ENCODE data around the gene KBTBD8. TPM values are rescaled to one million over a fixed set of nuclear protein-coding genes. Genes with fewer than 3 reads are reported as not detected.

KBTBD8 gene
- total RNA-seq, 1 donor from 2014 or later = 8.6 TPM

DNA sequence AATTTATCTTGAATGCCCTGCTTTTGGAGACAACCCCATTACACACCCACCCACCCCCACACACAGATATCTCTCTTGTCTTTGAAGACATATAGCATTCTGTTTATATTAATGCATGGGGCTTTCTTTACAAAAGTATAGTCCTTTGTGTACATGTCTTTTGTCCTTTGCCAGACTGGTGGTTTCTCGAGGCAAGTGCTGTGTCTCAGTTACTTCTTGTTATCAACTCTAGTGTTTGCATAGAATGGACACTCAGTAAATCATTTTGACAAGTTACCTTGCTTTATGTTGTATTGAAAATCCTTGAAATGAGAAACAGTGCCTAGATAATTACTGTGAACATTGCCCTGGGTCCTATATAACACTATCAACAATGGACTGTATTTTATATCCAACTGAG is 33.9 kb downstream of the KBTBD8 start:
- Mint-ChIP-seq H3K27me3 (ENCODE audit: unreplicated experiment) (peaks cover 2% of the 10 kb centered on the region), H3K4me3 (ENCODE audit: unreplicated experiment) (no peak overlapping the region), H3K9me3 (ENCODE audit: unreplicated experiment) (no peaks in the 10 kb centered on the region), H3K36me3 (ENCODE audit: unreplicated experiment) (no peaks in the 10 kb centered on the region), H3K4me1 (ENCODE audit: low read depth, unreplicated experiment) (no peaks in the 10 kb centered on the region), H3K27ac (ENCODE audit: unreplicated experiment) (no peak overlapping the region)
- DNase-seq = no peak
- no peak for TF ChIP-seq CTCF (IDR thresholded peaks at IDR 0.05; ENCODE audit: partially characterized antibody, unreplicated experiment)

GRCh38 chr3:67033079-67033478 is 35.0 kb downstream of the KBTBD8 start:
- no peaks in the 10 kb centered on the region for H3K4me1 Mint-ChIP-seq (ENCODE audit: low read depth, unreplicated experiment)
- H3K36me3 Mint-ChIP-seq (ENCODE audit: unreplicated experiment) = no peaks in the 10 kb centered on the region
- TF ChIP-seq CTCF (IDR thresholded peaks at IDR 0.05; ENCODE audit: partially characterized antibody, unreplicated experiment) = no peak
- H3K4me3 Mint-ChIP-seq (ENCODE audit: unreplicated experiment) = no peak overlapping the region
- peaks cover 2% of the 10 kb centered on the region for H3K27me3 Mint-ChIP-seq (ENCODE audit: unreplicated experiment)
- no peak overlapping the region for H3K27ac Mint-ChIP-seq (ENCODE audit: unreplicated experiment)
- no peak for DNase-seq
- no peaks in the 10 kb centered on the region for H3K9me3 Mint-ChIP-seq (ENCODE audit: unreplicated experiment)

- no peak overlapping the region for H3K27ac Mint-ChIP-seq (ENCODE audit: unreplicated experiment)
- DNase-seq = no peak
- TF ChIP-seq CTCF (IDR thresholded peaks at IDR 0.05; ENCODE audit: partially characterized antibody, unreplicated experiment) = no peak
Measured at GRCh38 chr3:67034371-67034770, 36.3 kb downstream of the KBTBD8 start.

GRCh38 chr3:67037615-67038014 is 39.5 kb downstream of the KBTBD8 start:
- H3K36me3 Mint-ChIP-seq (ENCODE audit: unreplicated experiment) = no peaks in the 10 kb centered on the region
- no peak for DNase-seq
- H3K27ac Mint-ChIP-seq (ENCODE audit: unreplicated experiment) = no peak overlapping the region
- no peak for TF ChIP-seq CTCF (IDR thresholded peaks at IDR 0.05; ENCODE audit: partially characterized antibody, unreplicated experiment)
- no peaks in the 10 kb centered on the region for H3K9me3 Mint-ChIP-seq (ENCODE audit: unreplicated experiment)
- H3K4me3 Mint-ChIP-seq (ENCODE audit: unreplicated experiment) = no peak overlapping the region
- peaks cover 2% of the 10 kb centered on the region for H3K27me3 Mint-ChIP-seq (ENCODE audit: unreplicated experiment)
- H3K4me1 Mint-ChIP-seq (ENCODE audit: low read depth, unreplicated experiment) = no peaks in the 10 kb centered on the region

More at GRCh38 chr3:67034371-67034770, 36.3 kb downstream of the KBTBD8 start:
- Mint-ChIP-seq H3K27me3 (ENCODE audit: unreplicated experiment) (peaks cover 2% of the 10 kb centered on the region), H3K4me3 (ENCODE audit: unreplicated experiment) (no peak overlapping the region), H3K36me3 (ENCODE audit: unreplicated experiment) (no peaks in the 10 kb centered on the region), H3K4me1 (ENCODE audit: low read depth, unreplicated experiment) (no peaks in the 10 kb centered on the region), H3K9me3 (ENCODE audit: unreplicated experiment) (no peaks in the 10 kb centered on the region)

DNA sequence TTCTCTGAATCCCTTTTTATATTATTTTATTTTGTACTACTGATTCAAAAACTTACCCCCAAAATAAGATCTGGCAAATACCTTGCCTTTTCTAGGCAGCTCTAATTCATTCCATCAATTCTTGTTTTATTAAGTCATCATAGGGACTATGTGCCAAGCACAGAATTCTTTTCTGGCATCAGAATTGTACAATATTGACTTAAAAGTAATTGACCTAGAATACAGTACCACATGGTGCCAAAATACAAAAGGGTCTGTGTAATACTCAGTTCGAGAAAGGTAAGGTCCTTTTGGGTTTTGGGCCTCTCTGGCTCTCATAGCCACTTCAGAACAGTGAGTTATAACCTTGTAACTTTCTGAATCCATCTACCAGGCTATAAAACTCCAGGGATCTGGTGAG is 46.2 kb downstream of the KBTBD8 start:
- Mint-ChIP-seq H3K4me3 (ENCODE audit: unreplicated experiment) (no peak overlapping the region), H3K36me3 (ENCODE audit: unreplicated experiment) (no peaks in the 10 kb centered on the region), H3K27me3 (ENCODE audit: unreplicated experiment) (no peaks in the 10 kb centered on the region), H3K27ac (ENCODE audit: unreplicated experiment) (no peak overlapping the region), H3K4me1 (ENCODE audit: low read depth, unreplicated experiment) (no peaks in the 10 kb centered on the region), H3K9me3 (ENCODE audit: unreplicated experiment) (no peaks in the 10 kb centered on the region)
- TF ChIP-seq CTCF (IDR thresholded peaks at IDR 0.05; ENCODE audit: partially characterized antibody, unreplicated experiment) = no peak
- no peak for DNase-seq

All from glutamatergic neuron (in vitro differentiated cells).